Measurements from ENCODE around the gene PSG4.
"Not testable (repeated sequence)": the region's sequence is repeated elsewhere in the genome, so short reads cannot be mapped to it uniquely, and the experiment has no call there.

Gene PSG4

GRCh38 chr19:43205471-43206105 lies at the start of gene PSG4:
PSG4 (minus strand) TSS chr19:43205638; CDS start chr19:43205536, 102 bp downstream.
- DNase-seq = not testable (repeated sequence)

GRCh38 chr19:43251428-43251827 lies 46.0 kb upstream of the PSG4 start:
- DNase-seq = not testable (repeated sequence)

- not testable (repeated sequence) for DNase-seq
These were observed 44.9 kb upstream of the PSG4 start for GRCh38 chr19:43250296-43250695.

- DNase-seq = not testable (repeated sequence)
These were observed 43.2 kb upstream of the PSG4 start for GRCh38 chr19:43248635-43249002.

- DNase-seq = not testable (repeated sequence)
These were observed 41.9 kb upstream of the PSG4 start for GRCh38 chr19:43247243-43247880.

GRCh38 chr19:43245848-43246247 lies 40.4 kb upstream of the PSG4 start:
- DNase-seq = not testable (repeated sequence)

GRCh38 chr19:43242211-43242610 lies 36.8 kb upstream of the PSG4 start:
- not testable (repeated sequence) for DNase-seq

- DNase-seq = not testable (repeated sequence)
These were observed 32.8 kb upstream of the PSG4 start for GRCh38 chr19:43238213-43238612.

- not testable (repeated sequence) for DNase-seq
These were observed 30.2 kb upstream of the PSG4 start for GRCh38 chr19:43235686-43236085.

GRCh38 chr19:43229315-43229714 lies 23.9 kb upstream of the PSG4 start:
- no peak for DNase-seq

- DNase-seq = not testable (repeated sequence)
These were observed 23.3 kb upstream of the PSG4 start for GRCh38 chr19:43228730-43229129.

GRCh38 chr19:43226986-43227385 lies 21.5 kb upstream of the PSG4 start:
- DNase-seq = not testable (repeated sequence)

GRCh38 chr19:43224855-43225253 lies 19.4 kb upstream of the PSG4 start:
- DNase-seq = no peak

- DNase-seq = not testable (repeated sequence)
These were observed 18.9 kb upstream of the PSG4 start for GRCh38 chr19:43224201-43224854.

GRCh38 chr19:43221891-43222290 lies 16.5 kb upstream of the PSG4 start:
- DNase-seq = not testable (repeated sequence)

- not testable (repeated sequence) for DNase-seq
These were observed 13.7 kb upstream of the PSG4 start for GRCh38 chr19:43219136-43219535.

- not testable (repeated sequence) for DNase-seq
These were observed 10.4 kb upstream of the PSG4 start for GRCh38 chr19:43215881-43216280.

- no peak for DNase-seq
These were observed 2.6 kb upstream of the PSG4 start for GRCh38 chr19:43207991-43208390.

- peak in 3 of 56 donors; percentile 1 to 9 (median 6) for DNase-seq
These were observed 1.7 kb upstream of the PSG4 start for GRCh38 chr19:43207174-43207573.

- not testable (repeated sequence) for DNase-seq
These were observed 1.8 kb downstream of the PSG4 start for GRCh38 chr19:43203611-43204010.

- DNase-seq = not testable (repeated sequence)
These were observed 3.5 kb downstream of the PSG4 start for GRCh38 chr19:43201891-43202290.

- not testable (repeated sequence) for DNase-seq
These were observed 4.1 kb downstream of the PSG4 start for GRCh38 chr19:43201337-43201801.

Data from nucleus accumbens (tissue), 56 donors.